ENCODE measurements around the gene CATSPERZ. TPM values are rescaled to one million over a fixed set of nuclear protein-coding genes. Genes with fewer than 3 reads are reported as not detected.

Gene CATSPERZ
- total RNA-seq, 1 donor from 2014 or later = not detected

DNA sequence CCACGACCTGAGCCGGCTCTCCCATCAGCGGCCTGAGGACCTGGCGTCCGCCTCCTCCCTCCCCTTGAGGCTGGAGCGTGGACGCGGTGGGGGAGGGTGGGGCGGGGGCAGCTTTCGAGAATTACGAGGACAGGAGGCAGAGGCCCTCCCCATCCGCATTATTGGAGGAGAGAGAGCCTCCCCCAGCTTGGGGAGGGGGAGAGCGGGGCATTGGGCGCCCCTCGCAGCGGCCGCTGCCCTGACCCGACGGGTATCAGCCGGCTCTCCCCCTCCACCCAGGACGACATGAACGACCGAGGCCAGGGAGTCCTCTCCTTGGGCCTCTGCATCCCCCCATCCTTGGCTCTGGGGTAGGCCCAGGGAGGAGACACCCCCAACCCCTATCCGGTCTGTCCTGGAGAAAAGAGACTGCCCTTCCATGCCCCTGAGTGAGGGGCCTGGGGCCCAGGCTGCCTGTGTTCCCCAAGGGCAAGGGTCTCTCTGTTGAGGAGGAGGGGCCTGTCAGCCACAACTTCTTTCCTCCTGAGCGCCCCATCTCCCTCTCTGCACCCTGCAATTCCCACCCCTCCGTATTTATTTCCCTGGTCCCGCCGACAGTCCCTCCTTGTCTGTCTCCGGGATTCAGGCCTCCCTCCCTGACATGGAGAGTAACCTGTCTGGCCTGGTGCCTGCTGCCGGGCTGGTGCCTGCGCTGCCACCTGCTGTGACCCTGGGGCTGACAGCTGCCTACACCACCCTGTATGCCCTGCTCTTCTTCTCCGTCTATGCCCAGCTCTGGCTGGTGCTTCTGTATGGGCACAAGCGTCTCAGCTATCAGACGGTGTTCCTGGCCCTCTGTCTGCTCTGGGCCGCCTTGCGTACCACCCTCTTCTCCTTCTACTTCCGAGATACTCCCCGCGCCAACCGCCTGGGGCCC, 14.0 kb upstream of the CATSPERZ start:
- peak; percentile 29 for DNase-seq

DNA sequence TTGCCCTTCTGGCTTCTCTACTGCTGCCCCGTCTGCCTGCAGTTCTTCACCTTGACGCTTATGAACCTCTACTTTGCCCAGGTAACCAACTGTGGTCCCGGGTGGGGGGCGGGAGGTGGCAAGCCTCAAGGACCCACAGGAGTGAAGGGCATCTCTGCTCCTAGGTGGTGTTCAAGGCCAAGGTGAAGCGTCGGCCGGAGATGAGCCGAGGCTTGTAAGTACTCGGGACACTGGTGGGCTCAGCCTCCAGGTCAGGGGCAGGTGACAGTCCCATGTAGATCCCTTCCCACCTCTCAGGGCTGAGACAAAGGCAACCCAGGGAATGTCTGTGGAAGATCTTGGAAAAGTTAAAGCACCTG, 13.4 kb upstream of the CATSPERZ start:
- DNase-seq = no peak

DNA sequence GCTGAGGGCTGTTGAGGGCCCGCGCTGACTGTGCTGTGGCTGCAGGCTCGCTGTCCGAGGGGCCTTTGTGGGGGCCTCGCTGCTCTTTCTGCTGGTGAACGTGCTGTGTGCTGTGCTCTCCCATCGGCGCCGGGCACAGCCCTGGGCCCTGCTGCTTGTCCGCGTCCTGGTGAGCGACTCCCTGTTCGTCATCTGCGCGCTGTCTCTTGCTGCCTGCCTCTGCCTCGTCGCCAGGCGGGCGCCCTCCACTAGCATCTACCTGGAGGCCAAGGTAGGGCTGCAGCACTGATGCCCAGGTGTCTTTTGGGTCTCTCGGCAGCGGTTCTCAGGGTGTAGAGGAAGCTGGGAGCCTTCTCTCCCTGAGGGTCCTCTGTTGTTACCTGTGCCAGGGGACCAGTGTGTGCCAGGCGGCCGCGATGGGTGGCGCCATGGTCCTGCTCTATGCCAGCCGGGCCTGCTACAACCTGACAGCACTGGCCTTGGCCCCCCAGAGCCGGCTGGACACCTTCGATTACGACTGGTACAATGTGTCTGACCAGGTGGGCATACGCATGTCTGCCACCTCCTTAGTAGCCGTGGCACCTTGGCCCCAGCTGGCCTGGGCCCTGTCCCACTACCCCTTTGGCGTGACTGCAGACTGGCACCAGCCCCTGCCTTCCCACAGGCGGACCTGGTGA, 12.3 kb upstream of the CATSPERZ start:
- no peak for DNase-seq

DNA sequence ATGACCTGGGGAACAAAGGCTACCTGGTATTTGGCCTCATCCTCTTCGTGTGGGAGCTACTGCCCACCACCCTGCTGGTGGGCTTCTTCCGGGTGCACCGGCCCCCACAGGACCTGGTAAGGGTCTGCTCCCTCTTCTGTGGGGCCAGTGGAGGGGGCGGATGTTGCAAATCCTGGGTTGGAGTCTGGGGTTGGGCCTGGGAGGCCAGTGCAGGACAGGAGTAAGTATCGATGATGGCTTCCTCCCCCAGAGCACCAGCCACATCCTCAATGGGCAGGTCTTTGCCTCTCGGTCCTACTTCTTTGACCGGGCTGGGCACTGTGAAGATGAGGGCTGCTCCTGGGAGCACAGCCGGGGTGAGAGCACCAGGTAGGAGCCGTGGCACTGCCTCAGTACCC, 11.8 kb upstream of the CATSPERZ start:
- no peak for DNase-seq

DNA sequence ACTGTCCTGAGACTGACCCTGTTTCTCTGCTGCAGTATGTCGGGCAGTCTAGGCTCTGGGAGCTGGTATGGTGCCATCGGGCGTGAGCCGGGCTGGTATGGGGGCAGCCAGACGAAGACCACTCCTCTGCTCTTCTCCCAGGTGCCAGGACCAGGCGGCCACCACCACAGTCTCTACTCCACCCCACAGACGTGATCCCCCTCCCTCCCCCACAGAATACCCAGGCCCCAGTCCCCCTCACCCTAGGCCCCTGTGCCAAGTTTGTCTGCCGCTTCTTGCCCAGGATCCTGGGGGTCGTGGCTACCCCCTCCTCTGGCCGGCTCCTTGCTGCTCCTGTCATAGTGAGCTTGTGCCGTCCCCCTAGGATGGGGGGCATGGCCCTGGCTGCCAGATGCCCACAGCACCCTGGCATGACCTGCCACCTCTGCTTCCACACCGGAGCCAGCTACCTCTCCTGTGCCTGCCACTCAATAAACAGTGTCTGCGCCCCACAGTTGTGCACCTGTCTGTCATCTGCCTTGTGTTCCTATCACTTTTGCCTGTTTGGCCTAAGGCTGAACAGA, 11.1 kb upstream of the CATSPERZ start:
- no peak for DNase-seq

DNA sequence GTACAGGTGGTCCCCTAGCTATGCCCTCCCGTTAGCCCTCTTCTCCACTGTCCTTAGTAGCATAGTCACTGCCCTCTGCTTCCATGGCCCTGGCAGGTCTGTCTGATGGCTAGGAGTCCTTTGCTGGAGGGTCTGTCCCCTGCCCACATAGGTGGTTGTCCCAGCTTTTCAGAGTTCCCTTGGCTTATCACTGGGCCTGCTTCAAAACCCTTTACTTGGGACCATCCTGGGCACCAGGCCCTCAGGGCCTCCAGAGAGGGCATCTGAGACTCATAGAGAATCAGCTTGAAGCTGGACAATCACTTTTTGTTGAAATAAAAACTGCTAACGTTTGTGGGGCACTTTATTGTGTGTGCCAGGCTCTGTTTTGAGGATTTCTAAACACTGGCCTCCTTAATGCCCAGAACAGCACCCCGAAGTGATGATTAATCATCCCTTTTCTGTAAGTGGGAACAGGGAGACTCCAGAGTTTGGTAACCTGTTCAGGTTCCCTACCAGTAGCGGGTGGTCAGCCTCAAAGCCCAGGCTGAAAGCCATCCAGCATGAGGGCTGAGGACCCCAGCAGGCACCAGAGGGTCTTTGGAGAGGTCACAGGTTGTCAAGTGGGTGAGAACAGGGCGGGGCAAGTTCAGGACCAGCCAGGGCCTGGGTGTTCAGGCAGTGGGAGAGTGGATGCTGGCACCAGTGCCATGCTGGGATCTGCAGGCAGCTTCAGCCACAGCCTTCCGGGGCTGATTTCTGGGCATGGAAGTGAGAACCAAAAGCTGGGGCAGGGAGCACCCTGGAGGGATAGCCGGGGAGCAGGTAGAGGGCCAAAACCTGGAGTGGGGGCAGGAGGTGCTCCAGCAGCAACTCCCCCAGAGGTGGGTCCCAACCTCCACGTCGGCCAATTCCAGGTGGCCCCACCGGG, 9.6 kb upstream of the CATSPERZ start:
- DNase-seq = no peak

DNA sequence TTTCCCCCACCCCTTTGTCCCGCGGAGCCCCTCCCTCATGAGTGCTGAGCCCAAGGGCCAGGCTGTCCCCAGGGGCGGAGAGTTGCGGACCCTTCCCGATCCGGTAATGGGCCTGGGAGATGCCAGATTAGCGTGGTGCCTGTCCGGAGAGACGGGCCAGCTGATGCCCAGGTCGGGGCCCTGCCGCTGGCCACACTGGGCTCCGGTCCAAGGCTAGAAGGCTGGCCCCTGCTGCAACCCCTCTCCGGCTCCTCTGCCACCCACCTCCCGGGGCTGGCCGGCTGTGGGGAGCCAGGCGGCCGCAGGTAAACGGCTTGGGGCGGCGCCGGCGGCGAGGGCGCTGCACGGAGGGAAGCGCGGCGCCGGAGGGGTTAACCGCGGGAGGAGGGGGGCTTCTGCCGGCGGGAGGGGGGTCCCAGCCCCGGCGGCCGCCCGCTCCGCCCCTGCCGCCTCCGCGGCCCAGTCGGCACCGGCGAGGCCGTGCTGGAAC, 8.9 kb upstream of the CATSPERZ start, which contains the start of gene KCNK4:
Gene KCNK4 (plus strand): TSS at position 41 of the 490 bp plus-strand sequence. CDS start 1,717 bp downstream, outside the sequence.
- DNase-seq = no peak

DNA sequence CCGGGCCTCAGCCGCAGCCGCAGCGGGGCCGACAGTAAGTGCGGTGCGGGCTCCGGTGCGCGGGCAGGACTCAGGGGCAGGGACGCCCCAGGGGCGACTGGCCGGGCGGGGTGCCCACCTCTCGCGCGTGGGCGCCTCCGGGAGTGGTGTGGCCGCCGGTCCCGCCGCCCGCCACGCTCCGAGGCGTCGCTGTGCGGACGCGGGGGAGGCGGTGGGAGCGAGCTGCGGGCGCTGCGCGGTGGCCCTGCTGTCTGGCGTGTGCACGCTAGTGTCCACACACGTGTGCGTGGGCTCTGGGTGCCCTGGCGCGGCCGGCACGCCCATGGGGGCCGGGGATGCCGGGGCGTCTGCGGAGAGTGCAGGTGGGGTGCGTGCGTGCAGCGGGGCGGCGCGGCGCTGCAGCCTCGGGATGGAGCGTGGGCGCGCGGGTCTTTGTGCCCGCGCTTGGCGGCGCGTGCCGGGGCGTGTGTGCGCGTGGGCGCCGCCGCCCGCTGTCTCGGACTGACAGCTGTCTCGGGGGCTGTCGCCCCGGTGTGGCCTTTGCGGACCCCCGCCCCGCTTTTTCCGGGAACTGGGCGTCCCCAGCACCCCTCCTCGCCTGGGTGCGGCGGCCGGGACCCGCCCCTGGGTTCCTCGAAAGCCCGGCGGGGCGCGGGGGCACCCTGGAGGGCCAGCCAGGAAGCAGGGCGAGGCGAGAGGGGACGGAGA, 8.3 kb upstream of the CATSPERZ start:
- no peak for DNase-seq

DNA sequence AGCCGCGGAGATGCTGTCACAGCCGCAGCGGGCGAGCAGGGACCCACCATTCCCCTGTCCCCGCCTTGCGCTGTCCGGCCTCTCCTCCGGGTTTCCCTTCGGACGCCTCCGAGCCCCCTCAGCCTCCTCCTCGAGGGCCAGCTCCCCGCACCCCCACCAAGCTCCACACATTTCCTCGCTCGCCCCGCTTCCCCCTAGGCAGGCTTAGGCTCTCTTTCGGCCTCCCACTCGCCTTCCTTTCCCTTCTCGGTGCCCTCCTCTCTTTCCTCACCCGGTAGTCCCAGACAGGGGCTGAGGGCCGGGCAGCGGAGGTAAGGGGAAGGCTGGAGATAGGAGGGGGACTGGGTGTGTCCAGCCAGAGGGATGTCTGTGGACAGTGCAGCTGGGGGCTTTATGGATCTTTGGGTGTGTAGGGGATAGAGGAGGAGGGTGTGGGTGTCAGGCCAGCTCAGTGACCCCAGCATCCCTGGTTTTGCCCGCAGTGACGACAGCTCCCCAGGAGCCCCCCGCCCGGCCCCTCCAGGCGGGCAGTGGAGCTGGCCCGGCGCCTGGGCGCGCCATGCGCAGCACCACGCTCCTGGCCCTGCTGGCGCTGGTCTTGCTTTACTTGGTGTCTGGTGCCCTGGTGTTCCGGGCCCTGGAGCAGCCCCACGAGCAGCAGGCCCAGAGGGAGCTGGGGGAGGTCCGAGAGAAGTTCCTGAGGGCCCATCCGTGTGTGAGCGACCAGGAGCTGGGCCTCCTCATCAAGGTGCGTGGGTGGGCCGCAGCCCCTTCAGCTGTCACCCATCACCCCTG, 7.5 kb upstream of the CATSPERZ start:
- DNase-seq = no peak

DNA sequence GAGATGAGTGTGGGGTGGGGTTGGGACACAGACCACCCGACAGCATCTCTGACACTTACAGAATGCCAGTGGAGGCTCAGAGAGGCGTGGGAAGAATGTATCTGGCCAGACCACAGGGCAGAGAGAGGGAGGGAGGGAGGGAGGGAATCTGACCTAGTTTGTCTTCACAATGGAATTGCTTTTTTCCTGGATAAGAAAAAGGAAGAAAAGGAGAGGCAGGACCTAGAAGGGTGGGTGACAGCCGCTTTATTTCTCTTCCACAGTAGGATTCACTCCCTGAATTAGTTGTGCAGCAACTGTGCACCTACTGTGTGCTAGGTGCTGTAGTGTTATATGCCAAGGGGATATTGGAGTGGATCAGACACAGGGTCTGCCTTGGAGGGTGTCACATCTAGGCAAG, 5.4 kb upstream of the CATSPERZ start:
- no peak for DNase-seq

DNA sequence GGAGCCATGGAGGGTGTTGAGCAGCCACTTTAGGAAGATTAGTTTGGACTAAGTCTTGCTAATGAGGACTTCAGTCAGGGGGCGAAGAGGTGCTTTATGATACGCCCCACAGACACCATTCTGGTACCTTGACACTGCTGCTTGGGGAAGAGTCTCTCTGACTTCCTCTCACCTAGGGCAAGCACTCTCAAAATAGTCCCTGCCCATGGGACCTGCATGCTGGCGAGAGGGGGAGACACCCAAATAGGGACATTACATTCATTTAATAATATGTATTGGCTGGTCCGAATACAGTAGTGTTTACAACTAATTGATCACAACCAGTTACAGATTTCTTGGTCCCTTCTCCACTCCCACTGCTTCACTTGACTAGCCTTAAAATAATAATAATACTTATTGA, 4.4 kb upstream of the CATSPERZ start:
- DNase-seq = no peak

DNA sequence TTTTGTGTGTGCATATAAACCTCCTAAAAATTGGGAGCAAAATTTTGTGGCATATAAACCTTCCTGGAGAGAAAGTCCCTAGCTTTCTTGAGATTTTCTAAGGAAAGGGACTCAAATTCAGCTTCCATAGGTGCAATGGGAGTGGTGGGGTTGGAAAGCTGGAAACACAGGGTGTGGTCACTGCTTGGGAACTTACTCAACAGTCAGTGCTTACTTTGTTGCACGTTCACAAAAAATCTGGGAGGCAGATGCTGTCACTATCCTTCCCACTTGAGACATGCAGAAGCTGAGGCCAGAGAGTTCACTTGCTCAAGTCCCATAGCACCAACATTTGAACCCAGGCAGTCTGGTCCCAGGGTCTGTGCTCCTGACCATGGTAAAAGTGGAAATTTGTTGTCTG, 3.9 kb upstream of the CATSPERZ start:
- no peak for DNase-seq

DNA sequence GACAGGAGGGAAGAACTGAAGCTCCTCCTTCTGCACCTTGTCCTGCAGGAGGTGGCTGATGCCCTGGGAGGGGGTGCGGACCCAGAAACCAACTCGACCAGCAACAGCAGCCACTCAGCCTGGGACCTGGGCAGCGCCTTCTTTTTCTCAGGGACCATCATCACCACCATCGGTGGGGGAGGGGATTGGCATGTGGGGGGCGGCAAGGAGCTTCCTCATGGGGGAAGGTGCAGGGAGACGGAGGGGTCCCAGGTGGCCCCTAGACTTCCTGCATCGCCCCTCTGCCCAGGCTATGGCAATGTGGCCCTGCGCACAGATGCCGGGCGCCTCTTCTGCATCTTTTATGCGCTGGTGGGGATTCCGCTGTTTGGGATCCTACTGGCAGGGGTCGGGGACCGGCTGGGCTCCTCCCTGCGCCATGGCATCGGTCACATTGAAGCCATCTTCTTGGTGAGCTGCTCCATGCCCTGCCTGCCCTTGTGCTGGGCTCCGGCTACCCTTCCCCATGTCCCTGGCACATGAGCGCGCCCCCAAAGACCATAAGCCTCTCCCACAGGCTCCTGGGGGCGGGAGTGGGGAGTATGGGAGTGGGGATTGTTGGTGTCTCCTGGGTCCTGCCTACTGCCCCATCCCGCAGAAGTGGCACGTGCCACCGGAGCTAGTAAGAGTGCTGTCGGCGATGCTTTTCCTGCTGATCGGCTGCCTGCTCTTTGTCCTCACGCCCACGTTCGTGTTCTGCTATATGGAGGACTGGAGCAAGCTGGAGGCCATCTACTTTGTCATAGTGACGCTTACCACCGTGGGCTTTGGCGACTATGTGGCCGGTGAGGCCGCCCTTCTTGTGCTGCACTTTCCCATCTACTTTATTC, 3.1 kb upstream of the CATSPERZ start:
- DNase-seq = no peak

DNA sequence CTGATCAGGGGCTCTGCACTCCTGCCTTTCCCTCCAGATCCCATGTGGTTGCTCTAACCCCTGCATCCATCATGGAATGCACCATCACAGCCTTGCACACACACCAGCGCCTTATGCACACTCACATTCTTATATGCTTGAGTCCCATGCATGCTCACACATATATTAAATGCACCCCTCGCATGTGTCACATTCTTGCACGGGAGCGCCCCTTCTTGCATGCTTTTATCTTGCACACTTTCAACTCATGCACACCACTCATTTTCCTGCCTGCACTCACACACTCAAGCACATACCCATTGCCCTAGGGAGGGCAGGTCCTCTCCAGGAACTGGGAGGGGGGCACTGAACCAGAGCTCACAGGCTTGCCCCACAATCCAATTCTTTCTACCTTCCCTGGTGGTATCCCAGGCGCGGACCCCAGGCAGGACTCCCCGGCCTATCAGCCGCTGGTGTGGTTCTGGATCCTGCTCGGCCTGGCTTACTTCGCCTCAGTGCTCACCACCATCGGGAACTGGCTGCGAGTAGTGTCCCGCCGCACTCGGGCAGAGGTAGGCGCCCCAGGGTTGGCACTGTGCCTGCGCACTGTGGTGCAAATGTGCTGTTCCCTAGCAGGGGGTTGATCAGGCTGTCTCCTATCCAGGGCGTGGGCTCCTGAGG, 2.3 kb upstream of the CATSPERZ start:
- DNase-seq = no peak

DNA sequence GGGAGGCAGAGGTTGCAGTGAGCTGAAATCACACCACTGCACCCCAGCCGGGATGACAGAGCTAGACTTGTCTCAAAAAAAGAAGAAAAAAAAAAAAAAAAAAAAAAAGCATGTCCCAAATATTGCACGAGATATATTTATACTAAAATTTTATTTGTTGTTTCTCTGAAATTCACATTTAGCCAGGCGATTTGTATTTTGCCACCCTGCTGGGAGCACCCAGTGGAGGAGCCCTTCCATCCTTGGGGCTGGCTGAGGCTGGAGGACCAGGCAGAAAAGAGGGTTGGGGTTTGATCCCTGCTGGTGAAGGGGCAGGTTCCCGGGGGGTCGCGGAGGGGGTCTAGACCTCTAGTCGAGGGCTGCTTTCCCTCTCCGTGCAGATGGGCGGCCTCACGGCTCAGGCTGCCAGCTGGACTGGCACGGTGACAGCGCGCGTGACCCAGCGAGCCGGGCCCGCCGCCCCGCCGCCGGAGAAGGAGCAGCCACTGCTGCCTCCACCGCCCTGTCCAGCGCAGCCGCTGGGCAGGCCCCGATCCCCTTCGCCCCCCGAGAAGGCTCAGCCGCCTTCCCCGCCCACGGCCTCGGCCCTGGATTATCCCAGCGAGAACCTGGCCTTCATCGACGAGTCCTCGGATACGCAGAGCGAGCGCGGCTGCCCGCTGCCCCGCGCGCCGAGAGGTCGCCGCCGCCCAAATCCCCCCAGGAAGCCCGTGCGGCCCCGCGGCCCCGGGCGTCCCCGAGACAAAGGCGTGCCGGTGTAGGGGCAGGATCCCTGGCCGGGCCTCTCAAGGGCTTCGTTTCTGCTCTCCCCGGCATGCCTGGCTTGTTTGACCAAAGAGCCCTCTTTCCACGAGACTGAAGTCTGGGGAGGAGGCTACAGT, 952 bp upstream of the CATSPERZ start:
- peak; percentile 39 for DNase-seq

DNA sequence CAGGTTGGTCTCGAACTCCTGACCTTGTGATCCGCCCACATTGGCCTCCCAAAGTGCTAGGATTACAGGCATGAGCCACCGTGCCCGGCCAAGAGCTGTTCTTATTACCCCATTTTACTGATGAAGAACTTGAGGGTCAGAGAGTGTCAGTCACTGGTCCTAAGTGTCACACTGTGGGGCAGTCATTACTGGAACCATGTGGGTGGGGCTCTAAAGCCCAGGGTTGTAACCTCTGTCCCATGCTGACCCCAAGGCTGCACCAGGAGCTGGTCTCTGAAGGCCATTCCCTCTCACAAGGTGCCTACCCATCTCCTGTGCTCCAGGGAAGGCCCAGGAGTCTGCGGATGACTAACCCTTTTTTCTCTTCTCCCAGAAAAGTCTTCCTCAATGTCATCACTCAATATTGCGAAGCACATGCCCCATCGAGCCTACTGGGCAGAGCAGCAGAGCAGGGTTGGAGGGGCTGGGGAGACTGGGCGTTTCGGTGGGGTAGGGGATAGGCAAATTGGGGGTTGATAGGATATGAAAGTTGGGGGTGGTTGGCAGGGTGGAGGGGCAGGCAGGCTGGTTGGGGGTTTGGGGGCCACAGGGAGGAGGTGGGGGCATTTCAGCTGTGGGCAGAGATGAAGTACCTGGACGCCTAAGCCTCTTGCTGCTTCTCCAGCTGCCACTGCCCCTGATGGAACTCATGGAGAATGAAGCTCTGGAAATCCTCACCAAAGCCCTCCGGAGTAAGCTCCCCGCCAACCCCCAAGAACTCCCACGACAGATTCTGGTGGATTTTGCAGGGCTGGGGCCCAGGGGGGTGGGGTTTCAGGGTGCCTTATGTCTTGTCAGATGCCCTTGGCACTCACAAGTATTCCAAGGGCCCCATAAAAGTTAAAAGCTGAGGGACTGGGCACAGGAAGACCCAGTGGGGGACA, 3.2 kb downstream of the CATSPERZ start:
- DNase-seq = no peak

DNA sequence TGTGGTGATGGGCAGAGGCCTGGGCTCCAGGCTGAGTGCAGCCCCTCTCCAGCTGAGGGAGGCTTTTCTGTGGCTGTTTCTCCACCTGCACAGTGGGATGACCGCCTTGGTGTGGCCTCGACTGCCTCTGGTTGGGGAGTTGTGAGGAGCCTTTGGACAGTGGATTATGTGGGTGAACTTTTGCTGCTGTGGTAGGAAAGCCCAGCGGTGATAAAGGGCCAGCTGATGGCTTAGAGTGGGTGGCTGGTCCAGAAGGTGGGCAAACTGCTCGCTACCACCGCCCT, 3.8 kb downstream of the CATSPERZ start:
- no peak for DNase-seq
